H1 (cell line): ENCODE data around the gene ACTBL2.

Experiments
- CTCF ChIP-seq, 3 experiments: IDR thresholded peaks; 1 replicate in 2 of 3; 2 replicates in 1 of 3; pipeline versions ENCODE4 v1.5.1 to v1.6.1; 2011; ENCODE audit warnings: low read length in 3 of 3, mild to moderate bottlenecking in 3 of 3, inconsistent platforms in 2 of 3, low read depth in 1 of 3, moderate library complexity in 1 of 3; ENCODE audit not compliant: insufficient read depth in 1 of 3; ENCODE audit errors: control extremely low read depth in 1 of 3
- POLR2A ChIP-seq, 2 experiments: IDR thresholded peaks; 1 replicate in 1 of 2; 2 replicates in 1 of 2; pipeline ENCODE4 v1.6.1; 2011; ENCODE audit warnings: low read depth in 2 of 2, low read length in 2 of 2, mild to moderate bottlenecking in 2 of 2; ENCODE audit errors: control extremely low read depth in 1 of 2

GRCh38 chr5:57431759-57432158 is 50.9 kb downstream of the ACTBL2 start:
- TF ChIP-seq POLR2A (IDR thresholded peaks at IDR 0.05; ENCODE audit: control extremely low read depth in 1 of 2, low read depth in 2 of 2, low read length in 2 of 2) (no peak), CTCF (IDR thresholded peaks at IDR 0.05; ENCODE audit: control extremely low read depth in 1 of 3, insufficient read depth in 1 of 3, low read depth in 1 of 3, low read length in 3 of 3) (no peak)
